ENCODE results near the gene FMN1.

GRCh38 chr15:32717426-32718226, 476.9 kb downstream of the FMN1 start, which contains the start of gene GREM1:
- TF ChIP-seq CTCF (IDR thresholded peaks at IDR 0.05) (no peak), POLR2A (IDR thresholded peaks at IDR 0.05) (no peak), POLR2AphosphoS5 (IDR thresholded peaks at IDR 0.05) (no peak), EP300 (IDR thresholded peaks at IDR 0.05) (no peak)

Data from upper lobe of left lung (tissue), 4 donors.